ENCODE data around the gene C19orf33. TPM values are rescaled to one million over a fixed set of nuclear protein-coding genes. Genes with fewer than 3 reads are reported as not detected.
A peak's percentile ranks its signal among the peaks of the same experiment; 100 is the strongest.

The C19orf33 gene
- total and polyA plus RNA-seq, 2 donors from 2014 or later: 40.3 to 43.9 TPM

GRCh38 chr19:38331728-38332127 lies 27.7 kb downstream of the C19orf33 start:
- Histone ChIP-seq H3K9ac (ENCODE audit: low read length in 3 of 3) (no peak overlapping the region), H3K27me3 (ENCODE audit: control insufficient read depth, insufficient read depth, low read length) (no peaks in the 10 kb centered on the region), H3K36me3 (ENCODE audit: control insufficient read depth in 2 of 3, insufficient read depth in 3 of 3, low read length in 3 of 3) (no peaks in the 10 kb centered on the region), H3K4me1 (ENCODE audit: control insufficient read depth in 2 of 3, insufficient read depth in 2 of 3, low read depth in 1 of 3, low read length in 3 of 3) (no peaks in the 10 kb centered on the region), H3K4me3 (ENCODE audit: low read length in 3 of 3) (no peak overlapping the region), H3K27ac (ENCODE audit: low read depth in 2 of 2, low read length in 2 of 2) (no peak overlapping the region), H3K9me3 (ENCODE audit: control insufficient read depth in 2 of 3, insufficient read depth in 1 of 3, low read length in 3 of 3) (no peaks in the 10 kb centered on the region)
- FAIRE-seq: no peak
- no peak for TF ChIP-seq CTCF (IDR thresholded peaks at IDR 0.05; ENCODE audit: borderline replicate concordance, extremely low read depth, insufficient read depth)
- intact Hi-C loops (cut with DNase I): loop anchor here (5.0 kb wide), 1 partner anchor 84 kb away; no protein-coding TSS in a partner anchor
- no peak for DNase-seq

- Histone ChIP-seq H3K4me3 (ENCODE audit: low read length in 3 of 3) (no peak overlapping the region), H3K27me3 (ENCODE audit: control insufficient read depth, insufficient read depth, low read length) (no peaks in the 10 kb centered on the region), H3K4me1 (ENCODE audit: control insufficient read depth in 2 of 3, insufficient read depth in 2 of 3, low read depth in 1 of 3, low read length in 3 of 3) (peaks cover 0 to 5% (median 0%) of the 10 kb centered on the region in 3 donors), H3K9me3 (ENCODE audit: control insufficient read depth in 2 of 3, insufficient read depth in 1 of 3, low read length in 3 of 3) (no peaks in the 10 kb centered on the region), H3K27ac (ENCODE audit: low read depth in 2 of 2, low read length in 2 of 2) (no peak overlapping the region), H3K36me3 (ENCODE audit: control insufficient read depth in 2 of 3, insufficient read depth in 3 of 3, low read length in 3 of 3) (no peaks in the 10 kb centered on the region), H3K9ac (ENCODE audit: low read length in 3 of 3) (no peak overlapping the region)
- no peak for FAIRE-seq
- intact Hi-C loops (cut with DNase I): loop anchor here (5.0 kb wide), 1 partner anchor 86 kb away; no protein-coding TSS in a partner anchor
- no peak for TF ChIP-seq CTCF (IDR thresholded peaks at IDR 0.05; ENCODE audit: borderline replicate concordance, extremely low read depth, insufficient read depth)
- no peak for DNase-seq
Observed at GRCh38 chr19:38333245-38333644, 29.2 kb downstream of the C19orf33 start.

- Histone ChIP-seq H3K9me3 (ENCODE audit: control insufficient read depth in 2 of 3, insufficient read depth in 1 of 3, low read length in 3 of 3) (no peaks in the 10 kb centered on the region), H3K36me3 (ENCODE audit: control insufficient read depth in 2 of 3, insufficient read depth in 3 of 3, low read length in 3 of 3) (no peaks in the 10 kb centered on the region), H3K9ac (ENCODE audit: low read length in 3 of 3) (peak overlapping the region; percentile 80 to 86 (median 80)), H3K4me1 (ENCODE audit: control insufficient read depth in 2 of 3, insufficient read depth in 2 of 3, low read depth in 1 of 3, low read length in 3 of 3) (peaks cover 0 to 5% (median 0%) of the 10 kb centered on the region in 3 donors), H3K27me3 (ENCODE audit: control insufficient read depth, insufficient read depth, low read length) (no peaks in the 10 kb centered on the region), H3K27ac (ENCODE audit: low read depth in 2 of 2, low read length in 2 of 2) (peak overlapping the region; percentile 96 to 100), H3K4me3 (ENCODE audit: low read length in 3 of 3) (peak overlapping the region; percentile 90 to 94 (median 91))
- FAIRE-seq (peak; percentile 13), DNase-seq (peak; percentile 94 to 99 (median 96))
- intact Hi-C loops (cut with DNase I): no loop called here
- TF ChIP-seq CTCF (IDR thresholded peaks at IDR 0.05; ENCODE audit: borderline replicate concordance, extremely low read depth, insufficient read depth): no peak
Observed at GRCh38 chr19:38335949-38336637, 32.0 kb downstream of the C19orf33 start.

Measured in kidney (tissue), 14 donors.